Parathyroid adenoma (tissue), 2 donors: Measurements from ENCODE around the gene PTGES2.

Experiments used
- H2AFZ ChIP-seq: fragments of 300-600 bp; sonication (generic); one replicate; pipeline ENCODE4 v1.7.0; 2017; ENCODE audit warnings: antibody characterized with exemption, mild to moderate bottlenecking
- H3K27ac ChIP-seq: fragments of 300-600 bp; sonication (generic); one replicate; pipeline ENCODE4 v1.7.0; 2017
- H3K27me3 ChIP-seq: fragments of 300-600 bp; sonication (generic); one replicate; pipeline ENCODE4 v1.7.0; 2017; ENCODE audit warnings: low read length; ENCODE audit not compliant: control insufficient read depth, insufficient read depth
- H3K36me3 ChIP-seq: fragments of 300-600 bp; sonication (generic); one replicate; pipeline ENCODE4 v1.7.0; 2017; ENCODE audit warnings: low read length; ENCODE audit not compliant: control insufficient read depth, insufficient read depth
- H3K4me1 ChIP-seq: fragments of 300-600 bp; sonication (generic); one replicate; pipeline ENCODE4 v1.7.0; 2017; ENCODE audit warnings: control low read depth
- H3K4me2 ChIP-seq: fragments of 300-600 bp; sonication (generic); one replicate; pipeline ENCODE4 v1.7.0; 2017; ENCODE audit warnings: low read length
- H3K4me3 ChIP-seq: fragments of 300-600 bp; sonication (generic); one replicate; pipeline ENCODE4 v1.7.0; 2017; ENCODE audit warnings: low read depth, low read length
- H3K79me2 ChIP-seq: fragments of 300-600 bp; sonication (generic); one replicate; pipeline ENCODE4 v1.7.0; 2017; ENCODE audit warnings: control low read depth
- H3K9ac ChIP-seq: fragments of 300-600 bp; sonication (generic); one replicate; pipeline ENCODE4 v1.7.0; 2017; ENCODE audit warnings: mild to moderate bottlenecking
- H3K9me3 ChIP-seq: fragments of 300-600 bp; sonication (generic); one replicate; pipeline ENCODE4 v1.7.0; 2017; ENCODE audit warnings: low read length; ENCODE audit not compliant: control insufficient read depth
- CTCF ChIP-seq: fragments of 300-600 bp; sonication (generic); IDR thresholded peaks from one replicate; pipeline ENCODE4 v1.7.0; 2017; ENCODE audit warnings: antibody characterized with exemption, mild to moderate bottlenecking
- donor health status: primary hyperparathyroidism.

Gene PTGES2

DNA sequence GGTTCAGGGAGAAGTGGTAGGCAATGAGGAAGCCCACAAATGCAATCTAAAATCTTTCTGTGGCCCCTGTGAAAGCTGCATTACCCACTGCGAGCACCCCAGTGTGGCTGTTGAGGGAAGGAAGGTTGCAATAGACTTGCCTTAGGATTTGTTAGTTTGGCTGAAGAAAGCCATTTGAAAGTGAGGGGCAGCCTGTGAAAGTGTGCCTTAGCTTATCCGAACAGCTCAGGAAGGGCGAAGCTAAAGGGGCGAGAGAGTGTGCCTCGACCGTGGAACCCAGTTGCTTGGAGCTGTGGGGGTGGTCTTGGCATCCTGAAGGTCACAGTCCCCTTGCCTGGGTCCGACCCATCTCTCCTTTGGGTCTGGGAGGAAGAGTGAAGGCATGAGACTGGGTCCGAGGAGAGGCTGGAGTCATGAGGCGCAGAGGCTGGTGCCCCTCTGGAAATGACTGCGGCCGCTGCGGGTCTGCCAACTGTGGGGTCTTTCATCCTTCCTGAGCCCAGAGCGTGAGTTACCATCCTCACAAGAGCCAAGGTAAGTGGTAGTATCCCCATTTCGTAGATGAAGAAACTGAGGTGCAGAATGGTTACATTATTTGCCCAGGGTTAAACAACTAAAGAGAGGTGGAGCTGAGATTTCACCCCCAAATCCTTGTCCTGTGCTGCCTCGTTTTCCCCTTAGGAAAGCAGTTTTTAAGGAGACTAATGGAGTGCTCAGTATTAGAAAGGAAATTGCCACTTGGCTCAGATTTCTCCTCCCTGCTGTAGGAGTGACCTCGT lies 35.1 kb downstream of the PTGES2 start:
- Histone ChIP-seq H3K4me1 (peaks cover 17% of the 10 kb centered on the region), H3K4me2 (no peak overlapping the region), H2AFZ (no peak overlapping the region), H3K27ac (peak overlapping the region; percentile 88), H3K9me3 (no peaks in the 10 kb centered on the region), H3K9ac (no peak overlapping the region), H3K27me3 (no peaks in the 10 kb centered on the region), H3K4me3 (no peak overlapping the region), H3K79me2 (peaks cover 52% of the 10 kb centered on the region), H3K36me3 (no peaks in the 10 kb centered on the region)
- TF ChIP-seq CTCF, result no peak

GRCh38 chr9:128091571-128091970 lies 36.0 kb downstream of the PTGES2 start:
- H3K4me2 ChIP-seq, result no peak overlapping the region
- H3K79me2 ChIP-seq, result peaks cover 49% of the 10 kb centered on the region
- H2AFZ ChIP-seq, result no peak overlapping the region
- H3K9me3 ChIP-seq, result no peaks in the 10 kb centered on the region
- no peak for TF ChIP-seq CTCF
- H3K27me3 ChIP-seq, result no peaks in the 10 kb centered on the region
- H3K36me3 ChIP-seq, result no peaks in the 10 kb centered on the region
- H3K4me1 ChIP-seq, result peaks cover 15% of the 10 kb centered on the region
- no peak overlapping the region for H3K27ac ChIP-seq
- H3K9ac ChIP-seq, result no peak overlapping the region
- H3K4me3 ChIP-seq, result no peak overlapping the region

GRCh38 chr9:128091144-128091543 lies 36.4 kb downstream of the PTGES2 start:
- Histone ChIP-seq H3K9ac (no peak overlapping the region), H3K4me2 (no peak overlapping the region), H3K9me3 (no peaks in the 10 kb centered on the region), H3K4me3 (no peak overlapping the region), H3K79me2 (peaks cover 47% of the 10 kb centered on the region), H3K27me3 (no peaks in the 10 kb centered on the region), H3K36me3 (no peaks in the 10 kb centered on the region), H3K27ac (no peak overlapping the region), H2AFZ (no peak overlapping the region), H3K4me1 (peaks cover 15% of the 10 kb centered on the region)
- TF ChIP-seq CTCF, result no peak

DNA sequence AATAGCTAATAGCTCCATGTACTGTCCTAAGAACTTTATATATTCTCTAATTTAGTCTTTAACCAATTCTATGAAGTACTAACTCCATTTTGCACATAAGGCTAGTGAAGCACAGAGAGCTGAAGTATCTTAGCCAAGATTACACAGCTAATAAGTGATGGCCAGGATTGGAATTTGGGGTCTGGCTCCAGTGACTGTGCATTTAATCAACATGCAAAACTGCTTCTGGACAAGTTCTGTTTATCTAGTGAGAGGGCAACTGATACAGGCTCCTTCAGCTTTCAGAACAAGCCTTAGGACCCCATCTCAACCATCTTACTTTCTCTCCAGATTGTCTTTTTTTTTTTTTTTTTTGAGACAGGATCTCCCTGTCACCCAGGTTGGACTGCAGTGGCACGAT lies 38.2 kb downstream of the PTGES2 start:
- Histone ChIP-seq H3K4me1 (peaks cover 11% of the 10 kb centered on the region), H3K9me3 (no peaks in the 10 kb centered on the region), H3K27me3 (no peaks in the 10 kb centered on the region), H3K4me2 (no peak overlapping the region), H3K27ac (no peak overlapping the region), H3K9ac (no peak overlapping the region), H3K36me3 (no peaks in the 10 kb centered on the region), H3K4me3 (no peak overlapping the region), H2AFZ (no peak overlapping the region), H3K79me2 (peaks cover 51% of the 10 kb centered on the region)
- TF ChIP-seq CTCF, result no peak
